WERI-Rb-1 (cell line): ENCODE data around the gene ASPHD2.

Experiments
- DNase-seq: peaks from one replicate; pipeline ENCODE4 v3.0.0-alpha.2; 2020
- H3K27ac ChIP-seq: fragments of 250-450 bp; sonication (Bioruptor Pico); 2 replicates; pipeline ENCODE4 v1.5.1; 2020; ENCODE audit warnings: mild to moderate bottlenecking, moderate library complexity
- H3K27me3 ChIP-seq: fragments of 250-450 bp; sonication (Bioruptor Pico); 2 replicates; pipeline ENCODE4 v1.5.1; 2021; ENCODE audit warnings: mild to moderate bottlenecking, low read depth, moderate library complexity; ENCODE audit not compliant: insufficient read depth, severe bottlenecking
- H3K36me3 ChIP-seq: fragments of 250-450 bp; sonication (Bioruptor Pico); 2 replicates; pipeline ENCODE4 v1.5.1; 2020; ENCODE audit warnings: mild to moderate bottlenecking, moderate library complexity
- H3K4me3 ChIP-seq: 2 replicates; pipeline ENCODE4 v1.5.1; 2011; ENCODE audit warnings: low read depth, mild to moderate bottlenecking, control low read depth, low read length
- H3K9me3 ChIP-seq: fragments of 250-450 bp; sonication (Bioruptor Pico); 2 replicates; pipeline ENCODE4 v1.5.1; 2021; ENCODE audit warnings: mild to moderate bottlenecking, moderate library complexity; ENCODE audit not compliant: severe bottlenecking
- CTCF ChIP-seq: IDR thresholded peaks from 2 replicates; pipeline ENCODE4 v1.5.1; 2011; ENCODE audit warnings: low read depth, mild to moderate bottlenecking, control low read depth, inconsistent platforms, low read length

Gene ASPHD2

DNA sequence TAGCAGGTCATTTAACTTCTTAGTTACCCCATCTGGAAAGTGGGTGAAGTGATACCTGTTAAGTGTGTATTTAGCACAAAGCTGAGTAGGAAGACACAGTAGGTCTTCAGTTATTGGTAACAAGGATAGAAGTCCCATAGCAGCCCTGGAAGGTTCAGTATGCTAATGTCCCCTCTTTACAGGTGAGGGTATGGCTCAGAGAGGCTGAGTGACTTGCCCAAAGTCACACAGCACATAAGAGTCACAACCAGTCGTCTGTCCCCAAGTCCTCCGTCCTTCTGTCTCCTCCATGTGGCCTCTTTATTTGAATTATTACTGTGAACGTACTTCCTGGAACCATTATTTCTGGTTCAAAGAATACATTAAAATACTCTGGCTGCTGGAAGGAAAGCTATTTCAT, 10.5 kb downstream of the ASPHD2 start:
- no peak for TF ChIP-seq CTCF
- no peak for DNase-seq
- Histone ChIP-seq H3K4me3 (no peak overlapping the region), H3K36me3 (peaks cover 27% of the 10 kb centered on the region), H3K9me3 (no peaks in the 10 kb centered on the region), H3K27ac (peak overlapping the region; percentile 51), H3K27me3 (no peaks in the 10 kb centered on the region)

- DNase-seq: no peak
- no peaks in the 10 kb centered on the region for H3K27me3 ChIP-seq
- no peak overlapping the region for H3K4me3 ChIP-seq
- no peaks in the 10 kb centered on the region for H3K9me3 ChIP-seq
- peaks cover 17% of the 10 kb centered on the region for H3K36me3 ChIP-seq
- H3K27ac ChIP-seq: no peak overlapping the region
- no peak for TF ChIP-seq CTCF
These were observed 13.2 kb downstream of the ASPHD2 start for GRCh38 chr22:26442086-26442756.

GRCh38 chr22:26443901-26444690, 15.0 kb downstream of the ASPHD2 start:
- peaks cover 17% of the 10 kb centered on the region for H3K36me3 ChIP-seq
- H3K4me3 ChIP-seq: no peak overlapping the region
- DNase-seq: no peak
- peak overlapping the region; percentile 86 for H3K27ac ChIP-seq
- H3K27me3 ChIP-seq: no peaks in the 10 kb centered on the region
- no peaks in the 10 kb centered on the region for H3K9me3 ChIP-seq
- no peak for TF ChIP-seq CTCF

DNA sequence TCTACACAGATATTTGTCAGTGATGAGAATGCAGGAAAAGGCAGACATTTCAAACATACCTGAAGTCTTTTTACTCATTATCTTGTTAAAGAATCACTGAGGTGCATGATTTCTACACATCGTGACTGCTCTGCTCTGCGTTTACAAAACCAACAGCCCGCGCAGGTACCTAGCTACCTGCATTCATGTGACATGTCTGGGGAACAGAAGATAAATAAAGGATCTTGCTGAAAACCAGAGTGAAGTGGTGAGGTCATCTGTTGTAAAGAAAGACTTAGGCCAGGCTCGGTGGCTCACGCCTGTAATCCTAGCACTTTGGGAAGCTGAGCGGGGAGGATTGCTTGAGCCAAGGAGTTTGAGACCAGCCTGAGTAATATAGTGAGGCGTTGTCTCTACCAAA, 15.7 kb downstream of the ASPHD2 start:
- H3K9me3 ChIP-seq: no peaks in the 10 kb centered on the region
- H3K36me3 ChIP-seq: peaks cover 20% of the 10 kb centered on the region
- H3K4me3 ChIP-seq: no peak overlapping the region
- peak overlapping the region; percentile 86 for H3K27ac ChIP-seq
- DNase-seq: no peak
- H3K27me3 ChIP-seq: no peaks in the 10 kb centered on the region
- no peak for TF ChIP-seq CTCF

GRCh38 chr22:26445577-26446275, 16.7 kb downstream of the ASPHD2 start:
- no peak for DNase-seq
- H3K27me3 ChIP-seq: no peaks in the 10 kb centered on the region
- no peak overlapping the region for H3K4me3 ChIP-seq
- no peaks in the 10 kb centered on the region for H3K9me3 ChIP-seq
- peaks cover 28% of the 10 kb centered on the region for H3K36me3 ChIP-seq
- H3K27ac ChIP-seq: peak overlapping the region; percentile 86
- TF ChIP-seq CTCF: no peak
